HG03439 (cell line): ENCODE measurements around the gene SUPT4H1.

ENCODE experiments used
- ATAC-seq: cut with Tn5 transposase; IDR thresholded peaks from one replicate; pipeline ENCODE4 v1.9.1; 2021; ENCODE audit warnings: mild to moderate bottlenecking, moderate library complexity; ENCODE audit not compliant: unreplicated experiment

The SUPT4H1 gene

DNA sequence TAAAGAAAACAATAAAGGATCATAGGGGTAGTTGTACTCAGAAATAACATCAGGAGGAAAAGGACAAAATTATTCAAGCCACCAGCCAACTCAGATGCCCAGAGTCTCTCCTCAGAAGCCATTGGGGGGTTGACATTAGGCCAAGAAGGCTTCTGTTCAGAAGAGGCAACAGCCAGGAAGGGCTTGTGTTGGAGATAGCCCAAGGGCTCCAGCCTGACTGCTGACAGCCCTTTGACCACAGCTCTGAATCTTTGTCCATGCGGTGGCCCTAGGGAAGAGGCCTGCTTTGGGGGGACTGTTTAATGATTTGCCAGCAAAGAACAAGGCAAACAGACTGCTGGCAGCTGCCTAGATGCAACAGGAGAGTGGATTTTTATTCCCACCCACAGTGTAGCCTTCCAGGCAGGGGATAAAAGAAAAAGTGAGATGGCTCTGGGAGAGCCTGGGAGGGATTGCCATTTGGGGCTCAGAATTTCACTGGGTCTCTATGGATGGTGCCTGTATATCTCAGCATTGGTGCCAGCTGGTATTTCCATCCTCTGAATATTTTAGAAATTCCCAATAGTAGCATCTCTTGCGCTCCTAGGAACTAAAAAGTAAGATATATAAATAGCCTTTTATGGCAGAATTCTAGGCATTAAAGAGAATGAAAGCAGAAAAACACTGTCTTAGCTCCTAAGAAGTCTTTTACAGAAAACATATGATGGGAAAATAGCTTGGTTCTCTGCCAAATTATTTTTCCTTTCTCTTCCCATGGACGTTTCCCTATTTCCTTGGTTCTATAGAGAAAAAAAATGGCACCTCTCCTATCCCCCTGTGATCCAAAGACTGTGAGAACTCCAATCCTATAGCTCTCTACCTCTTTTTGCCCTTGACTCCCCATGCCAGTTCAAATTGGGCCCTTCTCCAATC lies 29.4 kb upstream of the SUPT4H1 start:
- ATAC-seq = no peak

DNA sequence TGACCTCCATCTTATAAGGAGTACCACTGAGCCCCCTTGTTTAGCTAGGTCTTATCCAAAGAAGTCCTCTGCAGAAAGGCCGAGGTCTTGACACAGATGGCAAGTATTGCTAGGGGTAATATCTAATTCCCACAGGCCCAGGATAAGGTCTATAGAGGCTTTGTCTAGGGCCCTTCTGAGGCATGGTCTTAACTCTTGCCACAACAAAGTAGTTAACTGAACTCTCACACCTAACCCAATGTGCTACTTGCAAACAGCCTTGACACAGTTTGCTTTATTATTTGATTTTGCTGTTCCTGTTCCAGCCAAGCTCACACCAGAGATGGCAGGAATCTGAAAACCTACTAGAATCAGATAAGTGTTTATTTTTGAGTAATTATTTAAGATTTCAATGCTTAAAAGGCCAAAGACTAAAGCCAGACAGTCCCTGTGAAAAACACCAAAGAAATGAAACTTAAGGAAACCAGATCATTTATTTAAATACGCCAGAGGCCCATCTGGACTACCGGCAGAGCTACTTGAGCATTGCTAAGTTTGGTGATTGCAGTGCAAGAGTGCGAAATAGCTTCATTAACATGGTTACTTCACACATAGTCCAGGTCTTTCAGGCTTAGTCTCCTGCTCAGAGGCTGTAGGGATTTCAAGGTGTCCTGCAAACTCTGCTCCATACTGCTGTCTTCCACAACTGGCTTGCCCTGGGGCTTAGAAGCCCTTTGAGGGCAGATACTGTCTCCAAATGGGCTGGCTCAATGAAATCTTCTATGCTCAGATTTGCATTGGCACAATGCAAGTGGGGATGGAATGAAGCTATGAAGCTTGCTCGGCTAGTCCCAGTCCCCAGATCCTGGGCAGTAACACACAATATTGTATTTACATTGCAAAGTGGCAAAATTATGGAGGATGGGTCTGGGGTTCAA lies 28.5 kb upstream of the SUPT4H1 start:
- no peak for ATAC-seq

- no peak for ATAC-seq
Observed at GRCh38 chr17:58379511-58379824, 27.5 kb upstream of the SUPT4H1 start.

DNA sequence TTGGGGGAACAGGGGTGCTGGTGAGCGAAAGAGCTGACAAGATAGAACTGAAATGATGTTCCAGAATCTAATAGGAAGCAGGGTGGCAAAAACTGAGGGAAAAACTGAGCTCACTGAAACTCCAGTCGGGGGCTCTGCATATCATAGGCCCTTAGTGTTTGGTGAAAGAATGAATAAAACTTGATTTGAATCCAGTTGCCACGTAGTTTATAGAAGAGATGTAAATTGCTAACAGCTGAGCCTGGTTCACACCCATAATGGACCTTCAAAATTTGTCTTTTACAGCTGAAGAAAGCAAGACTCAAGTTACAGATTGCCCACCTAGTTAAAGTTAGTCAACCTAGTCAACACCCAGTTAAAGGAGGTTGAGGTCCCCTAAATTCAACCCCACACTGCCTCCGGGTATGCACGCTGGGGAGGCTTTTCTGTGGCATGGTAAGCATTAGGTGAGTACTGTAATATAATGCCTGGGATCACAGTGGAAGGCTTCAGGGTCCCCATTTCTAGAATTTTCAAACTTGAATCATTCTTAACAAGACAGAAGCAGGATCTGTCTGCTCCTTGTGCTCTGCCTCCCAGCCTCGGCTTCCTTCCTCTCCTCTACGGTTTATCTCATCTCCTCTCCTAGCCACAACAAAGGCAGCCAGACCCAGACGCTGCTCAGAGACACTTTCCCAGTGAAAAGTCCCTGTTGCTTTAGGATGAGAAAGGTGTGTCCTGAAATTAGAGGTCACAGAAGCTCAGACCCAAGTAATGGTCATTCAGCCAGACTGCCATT lies 26.9 kb upstream of the SUPT4H1 start:
- no peak for ATAC-seq

DNA sequence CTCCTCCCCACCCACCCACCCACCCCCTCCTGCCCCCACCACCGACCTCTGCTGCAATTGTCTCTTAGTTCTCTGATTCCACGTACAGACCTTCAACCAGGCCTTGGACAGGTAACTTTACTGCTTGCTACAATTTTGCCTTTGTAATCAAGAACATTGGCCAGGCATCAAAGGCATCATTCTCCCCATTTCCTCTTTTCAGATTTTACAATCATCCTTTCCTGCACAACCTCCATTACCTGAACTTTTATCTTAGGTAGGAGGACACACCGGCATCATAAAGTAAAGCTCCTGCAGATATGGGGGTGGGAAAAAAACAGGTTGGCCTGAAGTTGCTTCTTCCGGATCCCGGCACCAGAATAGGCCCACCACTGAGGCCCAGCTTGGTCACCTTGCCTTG lies 25.7 kb upstream of the SUPT4H1 start:
- no peak for ATAC-seq

- ATAC-seq = no peak
Observed at GRCh38 chr17:58377093-58377601, 25.1 kb upstream of the SUPT4H1 start.

GRCh38 chr17:58376472-58377000 lies 24.5 kb upstream of the SUPT4H1 start:
- no peak for ATAC-seq

DNA sequence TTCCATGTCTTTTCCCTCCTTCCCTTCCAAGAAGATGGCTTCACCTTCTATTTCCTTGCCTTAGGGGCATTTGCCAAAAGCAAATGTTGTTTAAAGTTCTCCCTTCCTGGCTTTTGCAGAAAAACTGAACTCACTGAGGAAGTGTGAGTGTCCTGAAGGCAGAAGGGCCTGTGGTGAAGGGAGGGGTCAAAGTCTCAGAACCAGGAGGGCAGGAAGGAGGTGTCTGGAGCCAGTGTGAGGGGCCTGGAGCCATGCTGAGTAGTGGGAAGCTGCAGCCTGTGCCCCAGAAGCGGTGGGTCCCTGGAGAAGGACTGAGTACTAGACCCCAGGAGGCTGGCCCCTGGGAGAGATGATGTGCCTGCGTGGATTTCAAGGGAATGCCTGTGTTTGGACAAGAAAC lies 23.8 kb upstream of the SUPT4H1 start:
- ATAC-seq = no peak

GRCh38 chr17:58375256-58375655 lies 23.3 kb upstream of the SUPT4H1 start:
- no peak for ATAC-seq

GRCh38 chr17:58373923-58374322 lies 21.9 kb upstream of the SUPT4H1 start:
- ATAC-seq = no peak

- ATAC-seq = no peak
Observed at GRCh38 chr17:58373003-58373402, 21.0 kb upstream of the SUPT4H1 start.

DNA sequence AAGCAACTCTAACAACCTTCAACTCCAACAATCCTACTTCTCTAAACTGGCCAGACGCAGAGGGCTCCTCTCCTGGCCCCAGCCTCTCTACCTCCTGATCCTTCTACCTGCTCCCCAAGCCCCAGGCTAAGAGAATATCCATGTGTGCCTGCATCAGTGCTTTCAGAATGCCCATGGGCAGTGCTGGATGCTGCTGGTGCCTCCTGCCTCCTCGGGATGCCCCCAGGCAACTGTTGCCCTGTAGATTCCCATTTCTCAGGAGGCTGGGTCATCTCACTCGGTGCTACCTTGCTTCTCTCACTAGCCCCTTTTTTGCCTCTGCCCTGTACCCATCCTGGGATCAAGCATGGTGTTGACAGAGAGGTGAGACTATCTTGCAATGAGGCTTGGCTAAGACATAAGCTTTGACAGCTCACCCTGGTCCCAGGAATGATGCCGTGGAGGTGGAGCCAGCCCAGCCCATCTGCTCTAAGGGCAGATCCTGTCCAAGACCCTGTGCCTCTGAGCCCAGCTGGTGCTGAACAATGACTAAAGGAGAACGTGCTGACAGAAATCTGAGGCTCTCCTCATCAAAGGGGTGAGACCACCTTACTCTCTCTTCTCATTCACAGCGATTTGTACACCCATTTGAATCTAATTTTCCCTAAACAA lies 19.4 kb upstream of the SUPT4H1 start:
- no peak for ATAC-seq

GRCh38 chr17:58370716-58371115 lies 18.7 kb upstream of the SUPT4H1 start:
- no peak for ATAC-seq

DNA sequence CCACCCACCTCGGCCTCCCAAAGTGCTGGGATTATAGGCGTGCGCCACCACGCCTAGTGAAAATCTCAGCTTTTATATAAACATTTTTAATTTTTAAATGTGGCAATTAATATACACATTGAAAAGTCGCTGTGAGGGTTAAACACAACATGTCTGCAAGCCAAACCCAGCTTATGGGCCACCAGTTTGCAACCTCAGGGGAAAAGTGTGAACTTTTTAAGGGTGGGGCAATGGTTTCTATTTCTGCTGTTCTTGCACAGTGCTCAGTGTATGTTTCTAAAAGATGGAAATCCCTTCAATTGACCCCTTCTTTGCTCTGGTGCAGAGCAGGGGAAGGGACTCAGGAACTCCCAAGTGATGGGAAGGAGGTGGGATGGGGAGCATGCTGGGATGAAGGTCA lies 18.3 kb upstream of the SUPT4H1 start:
- ATAC-seq = no peak

DNA sequence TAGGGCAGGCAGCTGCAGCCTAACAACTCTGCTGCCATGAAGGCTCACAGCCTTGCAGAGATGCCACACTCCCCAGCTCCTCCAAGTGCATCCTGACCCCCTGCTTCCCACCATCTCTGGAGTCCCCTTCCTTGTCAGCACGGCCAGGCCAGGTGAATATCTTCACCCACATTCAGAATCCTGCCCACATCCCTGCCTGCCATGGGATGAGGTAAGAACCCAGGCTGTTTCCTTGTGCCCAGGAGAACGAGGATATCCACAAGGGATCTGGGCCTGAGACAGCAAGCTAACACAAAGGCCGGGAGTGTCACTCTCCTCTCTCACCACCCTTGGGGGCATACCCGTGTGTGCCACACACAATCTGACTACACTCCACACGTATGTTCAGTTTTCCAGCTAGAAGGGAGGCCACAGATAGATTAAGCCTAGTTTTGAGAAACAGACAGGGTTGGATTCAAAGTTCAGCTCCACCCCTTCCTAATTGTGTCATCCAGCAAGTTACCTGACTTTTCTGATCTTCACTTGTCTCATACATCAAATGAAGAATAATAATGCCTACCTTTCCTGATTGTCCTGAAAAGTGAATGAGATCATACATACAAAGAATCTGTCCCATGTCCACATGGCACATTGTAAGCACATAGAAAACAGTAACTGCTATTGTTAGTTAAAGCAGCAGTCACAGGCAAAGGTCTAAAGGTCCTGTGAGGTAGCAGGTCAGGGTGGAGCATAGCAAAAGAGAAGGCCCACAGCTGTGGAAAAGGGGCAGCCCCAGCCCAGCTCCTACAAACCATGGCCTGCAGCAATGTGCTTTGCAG lies 17.4 kb upstream of the SUPT4H1 start:
- ATAC-seq = no peak

DNA sequence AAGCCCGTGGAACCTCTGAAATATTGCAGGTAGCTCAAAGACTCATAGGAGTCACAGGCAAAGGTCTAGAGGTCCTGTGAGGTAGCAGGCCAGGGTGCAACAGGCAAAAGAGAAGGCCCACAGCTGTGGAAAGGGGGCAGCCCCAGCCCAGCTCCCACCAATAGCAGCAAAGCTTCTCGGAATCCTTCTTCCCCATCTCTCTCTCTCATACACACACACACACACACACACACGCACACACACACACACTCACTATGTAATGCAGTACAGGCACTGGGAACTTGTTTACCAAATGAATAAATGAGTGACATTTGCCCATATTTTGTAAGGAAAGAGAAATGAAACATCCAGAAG lies 16.8 kb upstream of the SUPT4H1 start:
- no peak for ATAC-seq

- ATAC-seq = no peak
Observed at GRCh38 chr17:58367461-58367860, 15.5 kb upstream of the SUPT4H1 start.

- no peak for ATAC-seq
Observed at GRCh38 chr17:58365980-58366595, 14.1 kb upstream of the SUPT4H1 start.
